Natural killer cell (primary cell): Measurements from ENCODE around the gene AURKAIP1. TPM values are rescaled to one million over a fixed set of nuclear protein-coding genes. Genes with fewer than 3 reads are reported as not detected.

ENCODE experiments used
- ATAC-seq, 3 donors: fragments of 150-1000 bp in 2 of 3; fragments of 200-7000 bp in 1 of 3; cut with Tn5 transposase; 1 replicate in 1 of 3; 2 replicates in 2 of 3; pipeline ENCODE4 v1.10.0; 2021; ENCODE audit warnings: mild to moderate bottlenecking in 2 of 3, moderate library complexity in 2 of 3
- DNase-seq, 2 donors: peaks; one replicate each; pipeline versions ENCODE4 v3.0.0 to v3.0.0-alpha.2; 2013 to 2021; ENCODE audit warnings: mixed read lengths in 1 of 2
- H3K27ac ChIP-seq: one replicate; pipeline ENCODE4 v1.5.1; 2013; ENCODE audit warnings: mild to moderate bottlenecking, low read length
- H3K27me3 ChIP-seq: one replicate; pipeline ENCODE4 v1.6.1; 2013; ENCODE audit warnings: low read length; ENCODE audit not compliant: control insufficient read depth, insufficient read depth
- H3K36me3 ChIP-seq: one replicate; pipeline ENCODE4 v1.6.1; 2013; ENCODE audit warnings: low read length; ENCODE audit not compliant: control insufficient read depth, insufficient read depth
- H3K4me1 ChIP-seq: one replicate; pipeline ENCODE4 v1.6.1; 2013; ENCODE audit warnings: low read length; ENCODE audit not compliant: control insufficient read depth, insufficient read depth
- H3K4me3 ChIP-seq: one replicate; pipeline ENCODE4 v1.5.1; 2013; ENCODE audit warnings: low read length
- H3K9me3 ChIP-seq: one replicate; pipeline ENCODE4 v1.6.1; 2013; ENCODE audit warnings: low read length; ENCODE audit not compliant: control insufficient read depth, insufficient read depth
- H3K27ac Mint-ChIP-seq, 2 donors: one replicate each; pipeline ENCODE4 v1.8.0; 2022; ENCODE audit warnings: mild to moderate bottlenecking in 2 of 2, mixed read lengths in 2 of 2, moderate library complexity in 1 of 2
- H3K27me3 Mint-ChIP-seq, 2 donors: one replicate each; pipeline ENCODE4 v1.8.0; 2022; ENCODE audit warnings: low read depth in 2 of 2, mixed read lengths in 2 of 2
- H3K36me3 Mint-ChIP-seq: one replicate; pipeline ENCODE4 v1.8.0; 2022; ENCODE audit warnings: mixed read lengths
- H3K4me1 Mint-ChIP-seq, 2 donors: one replicate each; pipeline ENCODE4 v1.8.0; 2022; ENCODE audit warnings: mixed read lengths in 2 of 2
- H3K4me3 Mint-ChIP-seq: one replicate; pipeline ENCODE4 v1.8.0; 2022; ENCODE audit warnings: mild to moderate bottlenecking, moderate library complexity, mixed read lengths
- H3K9me3 Mint-ChIP-seq, 2 donors: one replicate each; pipeline ENCODE4 v1.8.0; 2022; ENCODE audit warnings: mixed read lengths in 2 of 2
- CTCF ChIP-seq: fragments of 200-600 bp; IDR thresholded peaks from one replicate; pipeline ENCODE4 v1.8.0; 2022; ENCODE audit warnings: antibody characterized with exemption
- WGBS: methylation state at CpG from one replicate; pipeline ENCODE4 v1.1.7; 2013; ENCODE audit warnings: missing lambda C conversion rate; ENCODE audit not compliant: insufficient coverage; 5-methylcytosine and 5-hydroxymethylcytosine counted together
- intact Hi-C: fragments of 100-400 bp; cut with micrococcal nuclease; formaldehyde crosslinking; loops from one replicate; pipeline ENCODE4 v1.14.2; 2022
- total RNA-seq, 4 donors: library from RNA; stranded (reverse); fragments of 120-200 nt in 1 of 4; gene quantifications; one replicate each; pipeline versions ENCODE4 v1.2.3 to v1.2.4, GENCODE V29; 2013 to 2022

AURKAIP1 gene
- total RNA-seq, 3 donors from 2014 or later (not counting 1 experiment from before 2014, with no cell fraction given) = 60.0 to 76.3 (median 64.6) TPM

- intact Hi-C loops = no loop called here
- no peaks in the 10 kb centered on the region for H3K9me3 Mint-ChIP-seq
- H3K4me3 Mint-ChIP-seq = no peak overlapping the region
Measured at GRCh38 chr1:1352786-1353388, 22.1 kb downstream of the AURKAIP1 start.

GRCh38 chr1:1351511-1352427, 23.2 kb downstream of the AURKAIP1 start:
- H3K27me3 Mint-ChIP-seq = peaks cover 0 to 3% of the 10 kb centered on the region in 2 donors
- ATAC-seq = no peak
- intact Hi-C loops = no loop called here
- H3K4me1 ChIP-seq = peaks cover 36% of the 10 kb centered on the region
- no peaks in the 10 kb centered on the region for H3K9me3 Mint-ChIP-seq
- no peak overlapping the region for H3K4me3 ChIP-seq
- no peak for DNase-seq
- 87% methylated on average over 29 of the region's 29 CpGs for WGBS
- H3K27ac ChIP-seq = no peak overlapping the region
- peak overlapping the region; percentile 60 for H3K4me3 Mint-ChIP-seq
- H3K4me1 Mint-ChIP-seq = peaks cover 0 to 30% of the 10 kb centered on the region in 2 donors
- H3K27me3 ChIP-seq = peaks cover 18% of the 10 kb centered on the region
- TF ChIP-seq CTCF = no peak
- H3K36me3 Mint-ChIP-seq = no peaks in the 10 kb centered on the region
- H3K36me3 ChIP-seq = no peaks in the 10 kb centered on the region
- peak overlapping the region in 1 of 2 donors; percentile 40 for H3K27ac Mint-ChIP-seq
- no peaks in the 10 kb centered on the region for H3K9me3 ChIP-seq

More at GRCh38 chr1:1352786-1353388, 22.1 kb downstream of the AURKAIP1 start:
- Mint-ChIP-seq H3K4me1 (peaks cover 0 to 21% of the 10 kb centered on the region in 2 donors), H3K27me3 (peaks cover 0 to 7% of the 10 kb centered on the region in 2 donors), H3K27ac (no peak overlapping the region), H3K36me3 (no peaks in the 10 kb centered on the region)
- WGBS = 38% methylated on average over 4 of the region's 5 CpGs
- DNase-seq (no peak), ATAC-seq (no peak)
- Histone ChIP-seq H3K27me3 (peaks cover 27% of the 10 kb centered on the region), H3K4me1 (peaks cover 33% of the 10 kb centered on the region), H3K4me3 (no peak overlapping the region), H3K9me3 (no peaks in the 10 kb centered on the region), H3K27ac (no peak overlapping the region), H3K36me3 (no peaks in the 10 kb centered on the region)
- no peak for TF ChIP-seq CTCF

GRCh38 chr1:1349256-1350012, 25.6 kb downstream of the AURKAIP1 start, which contains the start of gene DVL1:
Gene DVL1, minus strand, starts transcription at chr1:1349418. Its CDS starts 353 bp downstream, at chr1:1349065.
- DNase-seq (peak; percentile 77 to 83), ATAC-seq (peak; percentile 83 to 93 (median 83))
- intact Hi-C loops = no loop called here
- peaks cover 18% of the 10 kb centered on the region for H3K27me3 ChIP-seq
- under 1% methylated on average over 117 of the region's 122 CpGs for WGBS
- H3K4me1 ChIP-seq = peaks cover 34% of the 10 kb centered on the region
- peak within 1 kb of the TSS in 1 of 2 donors; percentile 53 for H3K27ac Mint-ChIP-seq
- H3K9me3 Mint-ChIP-seq = no peaks in the 10 kb centered on the region
- peak within 1 kb of the TSS; percentile 45 for H3K27ac ChIP-seq
- peak within 1 kb of the TSS; percentile 47 for H3K4me3 ChIP-seq
- no peaks in the 10 kb centered on the region for H3K9me3 ChIP-seq
- H3K36me3 ChIP-seq = no peaks in the 10 kb centered on the region
- peak; percentile 26 for TF ChIP-seq CTCF
- peak within 1 kb of the TSS; percentile 79 for H3K4me3 Mint-ChIP-seq
- peaks cover 0 to 3% of the 10 kb centered on the region in 2 donors for H3K27me3 Mint-ChIP-seq
- H3K4me1 Mint-ChIP-seq = peaks cover 0 to 35% of the 10 kb centered on the region in 2 donors
- no peaks in the 10 kb centered on the region for H3K36me3 Mint-ChIP-seq
